ENCODE data around the gene C21orf58. TPM values are rescaled to one million over a fixed set of nuclear protein-coding genes. Genes with fewer than 3 reads are reported as not detected.

Gene C21orf58
- total RNA-seq, 2 donors from 2014 or later: 19.6 to 37.4 TPM

- no peak overlapping the region for H3K4me3 ChIP-seq (ENCODE audit: low read length)
- Mint-ChIP-seq H3K36me3 (ENCODE audit: low read depth) (peaks cover 85% of the 10 kb centered on the region), H3K27ac (no peak overlapping the region), H3K9me3 (no peaks in the 10 kb centered on the region), H3K4me3 (no peak overlapping the region), H3K4me1 (no peaks in the 10 kb centered on the region), H3K27me3 (ENCODE audit: insufficient read depth) (no peaks in the 10 kb centered on the region)
- DNase-seq: no peak
- no peaks in the 10 kb centered on the region for H3K27me3 ChIP-seq (ENCODE audit: control insufficient read depth, insufficient read depth, low read length, poor library complexity, severe bottlenecking)
- H3K36me3 ChIP-seq (ENCODE audit: control insufficient read depth, insufficient read depth, low read length): peaks cover 87% of the 10 kb centered on the region
- TF ChIP-seq CTCF (conservative IDR thresholded peaks at IDR 0.05): no peak
- no peaks in the 10 kb centered on the region for H3K4me1 ChIP-seq (ENCODE audit: control insufficient read depth, insufficient read depth, low read length)
- H3K27ac ChIP-seq (ENCODE audit: low read depth, low read length): no peak overlapping the region
- WGBS, 2 experiments (ENCODE audit: insufficient coverage in 1 of 2, insufficient read length in 1 of 2): 96 to 98% methylated on average over 6 of the region's 6 CpGs
- H3K9me3 ChIP-seq (ENCODE audit: control insufficient read depth, low read length): no peaks in the 10 kb centered on the region
- H3K9ac ChIP-seq (ENCODE audit: extremely low read depth, low read length, poor library complexity, severe bottlenecking): no peak overlapping the region
Observed at GRCh38 chr21:46255758-46256337, 67.8 kb downstream of the C21orf58 start.

- Histone ChIP-seq H3K9ac (ENCODE audit: extremely low read depth, low read length, poor library complexity, severe bottlenecking) (no peak overlapping the region), H3K9me3 (ENCODE audit: control insufficient read depth, low read length) (no peaks in the 10 kb centered on the region), H3K36me3 (ENCODE audit: control insufficient read depth, insufficient read depth, low read length) (peaks cover 87% of the 10 kb centered on the region), H3K27ac (ENCODE audit: low read depth, low read length) (no peak overlapping the region), H3K4me1 (ENCODE audit: control insufficient read depth, insufficient read depth, low read length) (no peaks in the 10 kb centered on the region), H3K27me3 (ENCODE audit: control insufficient read depth, insufficient read depth, low read length, poor library complexity, severe bottlenecking) (no peaks in the 10 kb centered on the region), H3K4me3 (ENCODE audit: low read length) (no peak overlapping the region)
- H3K4me3 Mint-ChIP-seq: no peak overlapping the region
- no peak for TF ChIP-seq CTCF (conservative IDR thresholded peaks at IDR 0.05)
- no peak overlapping the region for H3K27ac Mint-ChIP-seq
- no peaks in the 10 kb centered on the region for H3K4me1 Mint-ChIP-seq
- H3K27me3 Mint-ChIP-seq (ENCODE audit: insufficient read depth): no peaks in the 10 kb centered on the region
- peaks cover 84% of the 10 kb centered on the region for H3K36me3 Mint-ChIP-seq (ENCODE audit: low read depth)
- WGBS, 2 experiments (ENCODE audit: insufficient coverage in 1 of 2, insufficient read length in 1 of 2): 98% methylated on average over 9 to 11 of the region's 11 CpGs
- no peak for DNase-seq
- H3K9me3 Mint-ChIP-seq: no peaks in the 10 kb centered on the region
Observed at GRCh38 chr21:46255166-46255565, 68.5 kb downstream of the C21orf58 start.

- Histone ChIP-seq H3K27ac (ENCODE audit: low read depth, low read length) (no peak overlapping the region), H3K36me3 (ENCODE audit: control insufficient read depth, insufficient read depth, low read length) (peaks cover 90% of the 10 kb centered on the region), H3K4me3 (ENCODE audit: low read length) (no peak overlapping the region), H3K27me3 (ENCODE audit: control insufficient read depth, insufficient read depth, low read length, poor library complexity, severe bottlenecking) (no peaks in the 10 kb centered on the region), H3K4me1 (ENCODE audit: control insufficient read depth, insufficient read depth, low read length) (no peaks in the 10 kb centered on the region), H3K9me3 (ENCODE audit: control insufficient read depth, low read length) (no peaks in the 10 kb centered on the region), H3K9ac (ENCODE audit: extremely low read depth, low read length, poor library complexity, severe bottlenecking) (no peak overlapping the region)
- Mint-ChIP-seq H3K4me3 (no peak overlapping the region), H3K27ac (no peak overlapping the region), H3K27me3 (ENCODE audit: insufficient read depth) (no peaks in the 10 kb centered on the region), H3K4me1 (no peaks in the 10 kb centered on the region), H3K36me3 (ENCODE audit: low read depth) (peaks cover 87% of the 10 kb centered on the region), H3K9me3 (no peaks in the 10 kb centered on the region)
- DNase-seq: no peak
- no peak for TF ChIP-seq CTCF (conservative IDR thresholded peaks at IDR 0.05)
- WGBS, 2 experiments (ENCODE audit: insufficient coverage in 1 of 2, insufficient read length in 1 of 2): 93 to 95% methylated on average over 10 to 12 of the region's 12 CpGs
Observed at GRCh38 chr21:46254208-46254975, 69.3 kb downstream of the C21orf58 start.

All from endodermal cell (in vitro differentiated cells).